ENCODE results near the gene ERC2. TPM values are rescaled to one million over a fixed set of nuclear protein-coding genes. Genes with fewer than 3 reads are reported as not detected.

Gene ERC2
- total RNA-seq, 6 donors from 2014 or later: 0.67 to 14.7 (median 1.3) TPM

GRCh38 chr3:55819005-55819404, 649.3 kb downstream of the ERC2 start:
- TF ChIP-seq POLR2A (IDR thresholded peaks at IDR 0.05) (no peak), POLR2AphosphoS5 (IDR thresholded peaks at IDR 0.05) (no peak), CTCF (IDR thresholded peaks at IDR 0.05) (no peak), EP300 (IDR thresholded peaks at IDR 0.05) (no peak)
- no peaks in the 10 kb centered on the region for H3K27me3 ChIP-seq
- H3K9me3 ChIP-seq: no peaks in the 10 kb centered on the region
- WGBS, 2 donors: 57 to 64% methylated on average over 5 to 6 of the region's 6 CpGs
- H3K27ac ChIP-seq: no peak overlapping the region
- no peaks in the 10 kb centered on the region for H3K36me3 ChIP-seq
- H3K4me3 ChIP-seq: no peak overlapping the region
- peaks cover 0 to 4% (median 0%) of the 10 kb centered on the region in 4 donors for H3K4me1 ChIP-seq
- DNase-seq (no peak), ATAC-seq (ENCODE audit: low FRiP score in 2 of 2) (no peak)

DNA sequence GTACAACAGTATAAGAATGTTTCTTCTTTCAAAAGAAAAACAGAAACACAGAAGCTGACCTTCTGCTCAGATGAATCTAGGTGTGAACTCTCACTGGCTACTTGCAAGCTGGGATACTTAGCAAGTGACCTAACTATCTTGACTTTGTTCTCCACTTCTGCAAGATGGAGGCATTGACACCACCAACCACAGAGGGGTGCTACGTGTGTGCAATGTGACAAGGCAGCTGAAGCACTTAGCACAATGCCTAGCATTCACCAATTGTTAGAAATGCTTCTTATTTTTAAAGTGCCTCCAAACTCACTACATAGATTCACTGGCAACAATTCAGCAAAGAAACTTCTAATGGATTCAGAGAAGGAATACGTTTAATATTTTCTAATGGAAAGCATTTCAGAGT, 649.8 kb downstream of the ERC2 start:
- TF ChIP-seq POLR2A (IDR thresholded peaks at IDR 0.05): no peak
- H3K27me3 ChIP-seq: no peaks in the 10 kb centered on the region
- H3K36me3 ChIP-seq: no peaks in the 10 kb centered on the region
- ATAC-seq (ENCODE audit: low FRiP score in 2 of 2) (no peak), DNase-seq (no peak)
- H3K4me1 ChIP-seq: peaks cover 0 to 7% (median 3%) of the 10 kb centered on the region in 4 donors
- no peaks in the 10 kb centered on the region for H3K9me3 ChIP-seq
- H3K27ac ChIP-seq: no peak overlapping the region
- H3K4me3 ChIP-seq: no peak overlapping the region
- WGBS, 2 donors: 73 to 84% methylated on average over 2 of the region's 2 CpGs

DNA sequence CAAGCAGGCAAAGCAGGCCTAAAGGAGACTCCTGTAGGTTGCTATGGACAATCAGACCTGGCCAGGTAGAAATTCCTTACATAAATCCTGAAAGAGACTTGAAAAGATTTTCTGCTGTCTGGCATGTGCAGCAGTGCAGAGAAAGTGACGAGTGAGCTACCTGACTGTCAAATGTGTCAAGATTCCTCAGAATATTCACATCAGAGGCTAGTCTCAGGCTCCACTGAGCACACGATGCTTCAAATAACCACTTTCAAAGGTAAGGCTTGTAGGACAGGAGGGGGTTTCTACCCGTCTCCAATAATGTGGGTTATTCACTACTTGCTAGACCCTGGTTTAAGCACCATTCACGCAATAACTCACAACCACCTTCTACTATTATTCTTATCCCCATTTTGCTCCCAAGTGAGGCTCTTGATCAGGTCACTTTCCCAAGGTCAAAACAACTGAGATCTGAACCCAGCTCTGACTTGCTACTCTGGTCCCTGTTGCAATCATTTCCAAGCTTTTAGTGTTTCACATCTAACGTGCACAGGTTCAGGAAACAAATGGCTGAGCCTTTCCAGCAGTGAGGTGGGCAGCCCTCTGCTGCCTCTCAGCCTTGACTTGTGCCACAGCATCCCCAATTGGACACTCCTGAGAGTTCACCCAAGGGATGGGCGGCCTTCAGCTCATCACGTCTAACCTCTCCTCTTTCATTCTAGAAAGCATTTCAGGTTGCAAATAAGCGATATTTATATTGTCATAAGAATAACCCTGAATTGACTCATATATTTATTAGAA, 651.3 kb downstream of the ERC2 start:
- no peak overlapping the region for H3K27ac ChIP-seq
- no peak for TF ChIP-seq EP300 (IDR thresholded peaks at IDR 0.05)
- no peak for TF ChIP-seq POLR2A (IDR thresholded peaks at IDR 0.05)
- no peak for TF ChIP-seq POLR2AphosphoS5 (IDR thresholded peaks at IDR 0.05)
- TF ChIP-seq CTCF (IDR thresholded peaks at IDR 0.05): no peak
- H3K36me3 ChIP-seq: no peaks in the 10 kb centered on the region
- peaks cover 0 to 13% (median 8%) of the 10 kb centered on the region in 4 donors for H3K4me1 ChIP-seq
- no peaks in the 10 kb centered on the region for H3K27me3 ChIP-seq
- no peaks in the 10 kb centered on the region for H3K9me3 ChIP-seq
- ATAC-seq (ENCODE audit: low FRiP score in 2 of 2) (no peak), DNase-seq (no peak)
- H3K4me3 ChIP-seq: no peak overlapping the region
- 83 to 84% methylated on average over 8 of the region's 8 CpGs for WGBS, 2 donors

GRCh38 chr3:55815262-55815661, 653.0 kb downstream of the ERC2 start:
- H3K27me3 ChIP-seq: no peaks in the 10 kb centered on the region
- DNase-seq (no peak), ATAC-seq (ENCODE audit: low FRiP score in 2 of 2) (no peak)
- no peak overlapping the region for H3K4me3 ChIP-seq
- H3K36me3 ChIP-seq: no peaks in the 10 kb centered on the region
- H3K9me3 ChIP-seq: no peaks in the 10 kb centered on the region
- H3K4me1 ChIP-seq: peaks cover 0 to 14% (median 8%) of the 10 kb centered on the region in 4 donors
- 82 to 86% methylated on average over 6 of the region's 6 CpGs for WGBS, 2 donors
- no peak overlapping the region for H3K27ac ChIP-seq
- TF ChIP-seq POLR2A (IDR thresholded peaks at IDR 0.05) (no peak), EP300 (IDR thresholded peaks at IDR 0.05) (no peak), CTCF (IDR thresholded peaks at IDR 0.05) (no peak), POLR2AphosphoS5 (IDR thresholded peaks at IDR 0.05) (no peak)

DNA sequence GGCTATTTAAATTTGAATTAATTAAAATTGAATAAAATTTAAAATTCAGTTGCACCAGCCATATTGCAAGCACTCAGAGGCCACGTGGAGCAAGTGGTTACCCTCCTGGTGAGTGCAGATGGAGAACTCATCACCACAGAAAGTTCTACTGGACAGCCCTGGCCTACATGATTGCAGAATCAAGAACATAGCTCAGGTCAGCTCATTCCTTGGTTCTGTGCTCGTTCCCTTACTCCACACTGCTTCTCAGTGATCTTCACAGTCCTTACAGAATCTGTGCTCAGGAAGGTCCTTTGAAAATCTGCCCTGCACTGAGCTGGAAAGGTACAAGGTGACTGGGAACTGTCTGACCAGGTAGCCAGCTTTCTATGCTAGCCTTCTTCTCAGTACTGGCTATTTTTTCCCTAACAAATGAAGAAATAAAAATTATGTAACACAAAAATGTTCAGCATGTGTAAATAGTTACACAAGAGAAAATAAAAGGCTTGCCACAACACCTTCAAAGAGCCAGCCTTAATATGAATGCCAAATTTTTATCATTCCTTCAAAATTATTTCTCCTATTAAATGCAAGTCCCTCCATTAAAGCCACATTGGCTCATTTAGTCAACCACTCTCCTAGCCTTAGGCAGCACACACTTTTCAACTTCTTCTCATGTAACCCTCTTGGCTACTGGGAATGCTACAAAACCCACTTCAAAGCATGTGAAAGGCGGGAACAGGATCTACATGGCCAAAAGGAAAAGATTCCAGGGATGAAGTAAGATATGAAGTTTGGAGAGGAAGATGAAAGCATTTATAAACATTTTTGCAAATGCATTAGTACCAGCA, 654.8 kb downstream of the ERC2 start:
- Histone ChIP-seq H3K4me1 (peaks cover 0 to 14% (median 8%) of the 10 kb centered on the region in 4 donors), H3K4me3 (no peak overlapping the region), H3K9me3 (no peaks in the 10 kb centered on the region), H3K27ac (peak overlapping the region in 3 of 4 donors; percentile 59 to 80 (median 69)), H3K36me3 (no peaks in the 10 kb centered on the region), H3K27me3 (no peaks in the 10 kb centered on the region)
- TF ChIP-seq EP300 (IDR thresholded peaks at IDR 0.05) (no peak), POLR2A (IDR thresholded peaks at IDR 0.05) (no peak), CTCF (IDR thresholded peaks at IDR 0.05) (no peak), POLR2AphosphoS5 (IDR thresholded peaks at IDR 0.05) (no peak)
- WGBS, 2 donors: 46 to 50% methylated on average over 3 of the region's 3 CpGs
- no peak for DNase-seq
- peak; percentile 54 to 63 for ATAC-seq (ENCODE audit: low FRiP score in 2 of 2)

Measured in upper lobe of left lung (tissue), 6 donors.